K562 (cell line): ENCODE data around the gene ZNF575.

Source experiments
- ATF7 ChIP-seq: fragments of 450-650 bp; IDR thresholded peaks from 2 replicates; pipeline ENCODE4 v1.7.1; 2014; ENCODE audit warnings: mild to moderate bottlenecking, moderate library complexity
- BHLHE40 ChIP-seq: IDR thresholded peaks from 2 replicates; pipeline ENCODE4 v1.6.1; 2011; ENCODE audit warnings: low read length, improper control_type of control experiment
- CEBPG ChIP-seq, 3 experiments: fragments of 200-800 bp in 1 of 3; sonication (Bioruptor generic) in 1 of 3; sonication (generic) in 1 of 3; formaldehyde crosslinking in 1 of 3; IDR thresholded peaks in 2 of 3; conservative IDR thresholded peaks in 1 of 3; 2 replicates each; pipeline versions ENCODE4 v1.6.1 to v1.8.0; 2016 to 2022; ENCODE audit warnings: missing compliant biosample characterization in 2 of 3, missing genetic modification characterization in 2 of 3, mild to moderate bottlenecking in 1 of 3, missing genetic modification reagents in 1 of 3
- CTCF ChIP-seq, 3 experiments: IDR thresholded peaks in 2 of 3; conservative IDR thresholded peaks in 1 of 3; 2 replicates each; pipeline ENCODE4 v1.5.1; 2011 to 2012; ENCODE audit warnings: low read length in 3 of 3, mild to moderate bottlenecking in 3 of 3, control low read depth in 2 of 3, improper control_type of control experiment in 1 of 3, inconsistent platforms in 1 of 3, low read depth in 1 of 3, mixed read lengths in 1 of 3, moderate library complexity in 1 of 3; ENCODE audit not compliant: insufficient read depth in 2 of 3
- ELF4 ChIP-seq: fragments of 450-650 bp; formaldehyde crosslinking; IDR thresholded peaks from 2 replicates; pipeline ENCODE4 v1.4.0; 2022; ENCODE audit warnings: missing genetic modification characterization
- HMG20B ChIP-seq: fragments of 250-450 bp; sonication (Bioruptor Pico); IDR thresholded peaks from 2 replicates; pipeline ENCODE4 v1.5.0; 2021; ENCODE audit warnings: mild to moderate bottlenecking
- JUNB ChIP-seq: fragments of 450-650 bp; formaldehyde crosslinking; conservative IDR thresholded peaks from 2 replicates; pipeline ENCODE4 v1.4.0; 2020; ENCODE audit warnings: mild to moderate bottlenecking
- POLR2A ChIP-seq: fragments of 450-650 bp; conservative IDR thresholded peaks from 2 replicates; pipeline ENCODE4 v1.6.1; 2016
- POLR2AphosphoS5 ChIP-seq: IDR thresholded peaks from 2 replicates; pipeline ENCODE4 v1.6.1; 2011; ENCODE audit warnings: mild to moderate bottlenecking, low read depth, low read length, moderate library complexity; ENCODE audit not compliant: control insufficient read depth, insufficient read depth
- PREB ChIP-seq: sonication (generic); formaldehyde crosslinking; IDR thresholded peaks from 2 replicates; pipeline ENCODE4 v1.8.1; 2023; ENCODE audit warnings: mild to moderate bottlenecking, missing genetic modification reagents
- USF1 ChIP-seq: sonication (generic); formaldehyde crosslinking; IDR thresholded peaks from 2 replicates; pipeline ENCODE4 v1.9.0; 2022; ENCODE audit warnings: mild to moderate bottlenecking, missing genetic modification reagents
- YY1 ChIP-seq, 3 experiments: IDR thresholded peaks; 2 replicates each; pipeline ENCODE4 v1.6.1; 2011; ENCODE audit warnings: low read length in 2 of 3, mild to moderate bottlenecking in 2 of 3, moderate library complexity in 2 of 3, borderline replicate concordance in 1 of 3, control low read depth in 1 of 3, low read depth in 1 of 3; ENCODE audit not compliant: insufficient read depth in 3 of 3, insufficient replicate concordance in 2 of 3, control insufficient read depth in 1 of 3, insufficient read length in 1 of 3; ENCODE audit errors: extremely low read depth in 1 of 3
- ZBTB34 ChIP-seq: fragments of 250-450 bp; sonication (Bioruptor Pico); IDR thresholded peaks from 2 replicates; pipeline ENCODE4 v1.8.0; 2021; ENCODE audit warnings: mild to moderate bottlenecking, moderate library complexity

- TF ChIP-seq JUNB (CRISPR knock-in tag) (no peak), PREB (CRISPR knock-in tag) (no peak), BHLHE40 (no peak), HMG20B (CRISPR knock-in tag) (no peak), YY1 (IDR thresholded peaks at IDR 0.05; ENCODE audit: borderline replicate concordance in 1 of 3, control insufficient read depth in 1 of 3, extremely low read depth in 1 of 3, insufficient read depth in 3 of 3, insufficient read length in 1 of 3, insufficient replicate concordance in 2 of 3, low read depth in 1 of 3, low read length in 2 of 3) (no peak), ELF4 (CRISPR knock-in tag) (no peak), POLR2A (no peak), CTCF (IDR thresholded peaks at IDR 0.05 in 2 of 3, conservative IDR thresholded peaks at IDR 0.05 in 1 of 3; ENCODE audit: insufficient read depth in 2 of 3, low read depth in 1 of 3, low read length in 3 of 3) (no peak), CEBPG (CRISPR knock-in tag; IDR thresholded peaks at IDR 0.05) (no peak), CEBPG (tag; conservative IDR thresholded peaks at IDR 0.05 in 1 of 2, IDR thresholded peaks at IDR 0.05 in 1 of 2) (no peak), USF1 (CRISPR knock-in tag) (no peak), ATF7 (no peak), ZBTB34 (CRISPR knock-in tag) (no peak), POLR2AphosphoS5 (no peak)
Measured at GRCh38 chr19:43575955-43576878, 43.2 kb downstream of the ZNF575 start.
